ENCODE measurements around the gene GAREM1.

GAREM1 gene

DNA sequence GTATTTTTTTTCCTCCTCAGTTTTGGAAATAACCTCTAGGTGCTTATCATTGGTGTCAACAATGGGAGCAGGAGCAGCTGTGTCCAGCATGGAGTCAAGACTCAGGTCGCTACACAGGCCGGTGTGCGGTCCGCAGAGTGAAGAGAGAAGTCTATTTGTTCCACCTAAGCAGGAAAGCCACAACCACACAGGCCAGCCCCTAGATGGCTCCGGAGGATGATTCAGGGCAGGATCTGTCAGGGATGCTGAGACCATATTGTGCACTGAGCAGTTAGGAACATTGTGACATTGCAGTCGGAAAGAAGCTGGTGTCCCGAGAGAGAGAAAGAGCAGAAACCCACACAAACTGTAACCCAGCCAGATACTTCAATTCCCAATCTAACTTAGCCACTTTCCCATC lies 136.9 kb downstream of the GAREM1 start:
- H3K4me3 ChIP-seq (ENCODE audit: low read length), result no peak overlapping the region
- WGBS (ENCODE audit: insufficient coverage, insufficient read length), result no CpG with 5 or more reads among the region's 7 CpGs
- H3K9me3 ChIP-seq (ENCODE audit: control insufficient read depth, insufficient read depth, low read length), result no peaks in the 10 kb centered on the region
- no peak overlapping the region for H3K27ac ChIP-seq (ENCODE audit: low read length)
- no peaks in the 10 kb centered on the region for H3K27me3 ChIP-seq (ENCODE audit: control insufficient read depth, insufficient read depth, low read length)
- no peaks in the 10 kb centered on the region for H3K36me3 ChIP-seq (ENCODE audit: control insufficient read depth, insufficient read depth, low read length)
- no peaks in the 10 kb centered on the region for H3K4me1 ChIP-seq (ENCODE audit: control insufficient read depth, insufficient read depth, low read length)
- no peak for DNase-seq (ENCODE audit: low read depth, low spot score)

DNA sequence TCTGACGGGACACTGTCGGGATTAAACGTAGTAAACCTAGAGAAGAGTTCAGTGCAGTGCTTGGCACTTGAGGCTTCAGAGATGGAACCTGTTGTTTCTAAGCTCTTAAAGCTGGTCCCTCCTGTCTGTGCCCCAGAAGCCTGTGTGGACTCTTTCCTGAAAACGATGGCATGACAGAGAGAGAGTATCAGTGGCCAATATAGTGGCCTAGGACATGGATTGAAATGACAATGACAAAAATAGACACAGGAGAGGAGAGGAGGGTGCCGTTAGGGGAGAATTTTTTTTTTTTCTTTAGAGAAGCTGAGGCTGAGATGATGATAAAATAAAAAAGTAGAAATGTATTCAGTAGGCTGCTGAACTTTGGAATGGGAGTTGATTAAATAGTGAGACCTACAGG lies 138.0 kb downstream of the GAREM1 start:
- H3K4me1 ChIP-seq (ENCODE audit: control insufficient read depth, insufficient read depth, low read length), result no peaks in the 10 kb centered on the region
- no CpG with 5 or more reads among the region's 5 CpGs for WGBS (ENCODE audit: insufficient coverage, insufficient read length)
- DNase-seq (ENCODE audit: low read depth, low spot score), result no peak
- no peak overlapping the region for H3K27ac ChIP-seq (ENCODE audit: low read length)
- H3K36me3 ChIP-seq (ENCODE audit: control insufficient read depth, insufficient read depth, low read length), result no peaks in the 10 kb centered on the region
- no peaks in the 10 kb centered on the region for H3K9me3 ChIP-seq (ENCODE audit: control insufficient read depth, insufficient read depth, low read length)
- no peak overlapping the region for H3K4me3 ChIP-seq (ENCODE audit: low read length)
- H3K27me3 ChIP-seq (ENCODE audit: control insufficient read depth, insufficient read depth, low read length), result no peaks in the 10 kb centered on the region

DNA sequence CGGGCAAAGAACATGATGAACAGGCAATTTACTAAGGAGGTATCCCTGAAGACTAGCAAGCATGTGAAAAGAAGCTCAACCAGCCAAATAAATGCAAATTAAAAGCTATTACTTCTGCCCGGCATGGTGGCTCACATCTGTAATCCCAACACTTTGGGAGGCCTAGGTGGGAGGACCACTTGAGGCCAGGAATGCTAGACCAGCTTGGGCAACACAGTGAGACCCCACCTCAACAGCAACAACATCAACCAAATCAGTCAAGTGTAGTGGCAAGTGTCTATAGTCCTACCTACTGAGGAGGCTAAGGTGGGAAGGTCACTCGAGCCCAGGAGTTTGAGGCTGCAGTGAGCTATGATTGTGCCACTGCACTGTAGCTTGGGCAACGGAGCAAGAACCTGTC lies 141.7 kb downstream of the GAREM1 start:
- no CpG with 5 or more reads among the region's 4 CpGs for WGBS (ENCODE audit: insufficient coverage, insufficient read length)
- Histone ChIP-seq H3K27ac (ENCODE audit: low read length) (no peak overlapping the region), H3K4me1 (ENCODE audit: control insufficient read depth, insufficient read depth, low read length) (0 out of 2 replicates have a peak, but pooled peaks cover 2% of the 10 kb centered on the region), H3K27me3 (ENCODE audit: control insufficient read depth, insufficient read depth, low read length) (no peaks in the 10 kb centered on the region), H3K4me3 (ENCODE audit: low read length) (no peak overlapping the region), H3K9me3 (ENCODE audit: control insufficient read depth, insufficient read depth, low read length) (no peaks in the 10 kb centered on the region), H3K36me3 (ENCODE audit: control insufficient read depth, insufficient read depth, low read length) (no peaks in the 10 kb centered on the region)
- no peak for DNase-seq (ENCODE audit: low read depth, low spot score)

DNA sequence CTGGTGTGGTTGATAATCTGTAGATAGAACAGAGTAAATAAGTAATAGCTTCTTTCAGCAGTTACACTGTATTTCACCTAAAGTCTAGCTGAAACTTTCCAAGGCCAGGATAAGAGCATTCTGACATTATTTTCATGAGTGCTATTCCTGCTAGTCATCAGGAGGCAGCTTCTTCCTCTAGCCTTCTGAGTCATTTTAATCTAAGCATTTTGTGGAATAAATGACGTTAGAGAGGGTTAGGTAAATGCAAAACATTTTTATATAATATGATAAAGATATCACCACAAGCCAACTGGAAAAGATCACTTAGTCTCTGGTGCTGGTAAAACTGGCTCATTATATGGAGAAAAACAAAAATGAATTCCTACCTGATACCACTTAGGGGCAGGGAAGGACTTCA lies 142.3 kb downstream of the GAREM1 start:
- Histone ChIP-seq H3K27ac (ENCODE audit: low read length) (no peak overlapping the region), H3K9me3 (ENCODE audit: control insufficient read depth, insufficient read depth, low read length) (no peaks in the 10 kb centered on the region), H3K36me3 (ENCODE audit: control insufficient read depth, insufficient read depth, low read length) (no peaks in the 10 kb centered on the region), H3K4me1 (ENCODE audit: control insufficient read depth, insufficient read depth, low read length) (0 out of 2 replicates have a peak, but pooled peaks cover 2% of the 10 kb centered on the region), H3K4me3 (ENCODE audit: low read length) (no peak overlapping the region), H3K27me3 (ENCODE audit: control insufficient read depth, insufficient read depth, low read length) (no peaks in the 10 kb centered on the region)
- no CpG with 5 or more reads among the region's 1 CpG for WGBS (ENCODE audit: insufficient coverage, insufficient read length)
- DNase-seq (ENCODE audit: low read depth, low spot score), result no peak

DNA sequence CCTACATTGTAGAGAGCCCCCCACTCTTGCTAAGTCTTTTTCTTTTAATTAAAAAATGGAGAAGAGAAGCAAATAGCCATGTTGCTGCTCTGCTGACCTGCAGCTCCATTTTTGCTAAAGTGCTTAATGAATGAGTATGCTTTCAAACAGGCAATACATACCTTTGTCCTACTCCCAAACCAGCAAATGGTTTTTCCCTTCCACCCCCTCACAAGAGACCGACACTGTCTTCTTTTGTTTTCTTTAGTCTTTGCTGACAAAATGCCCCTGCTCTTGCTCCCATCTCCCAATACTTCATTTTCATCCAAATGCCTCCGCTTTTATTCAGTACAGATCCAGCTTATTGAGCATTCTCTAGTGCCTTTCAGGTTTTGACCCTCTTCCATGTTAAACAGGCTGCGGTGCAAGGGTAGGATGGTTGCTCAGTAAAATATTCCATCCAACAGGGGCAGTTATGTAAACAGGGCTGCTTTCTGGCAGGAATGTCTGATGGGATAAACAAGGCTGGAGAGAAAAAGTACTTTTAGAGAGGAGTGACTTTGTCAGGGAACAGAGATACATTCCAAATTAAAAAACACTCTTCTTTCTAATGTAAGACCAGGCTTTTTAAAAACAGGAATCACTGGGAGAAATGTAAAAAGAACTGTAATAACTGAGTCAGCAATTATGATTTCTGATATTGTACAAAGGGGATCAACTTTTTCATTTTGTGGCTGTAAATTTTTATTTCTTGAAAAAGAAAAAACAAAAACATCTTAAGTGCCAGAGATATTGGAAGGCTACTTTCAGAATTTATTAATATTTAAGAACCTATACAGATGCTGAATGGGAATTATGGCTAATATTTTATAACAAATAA lies 144.0 kb downstream of the GAREM1 start:
- WGBS (ENCODE audit: insufficient coverage, insufficient read length), result no CpG with 5 or more reads among the region's 3 CpGs
- Histone ChIP-seq H3K9me3 (ENCODE audit: control insufficient read depth, insufficient read depth, low read length) (no peaks in the 10 kb centered on the region), H3K4me3 (ENCODE audit: low read length) (no peak overlapping the region), H3K4me1 (ENCODE audit: control insufficient read depth, insufficient read depth, low read length) (0 out of 2 replicates have a peak, but pooled peaks cover 2% of the 10 kb centered on the region), H3K36me3 (ENCODE audit: control insufficient read depth, insufficient read depth, low read length) (no peaks in the 10 kb centered on the region), H3K27me3 (ENCODE audit: control insufficient read depth, insufficient read depth, low read length) (no peaks in the 10 kb centered on the region), H3K27ac (ENCODE audit: low read length) (no peak overlapping the region)
- no peak for DNase-seq (ENCODE audit: low read depth, low spot score)

DNA sequence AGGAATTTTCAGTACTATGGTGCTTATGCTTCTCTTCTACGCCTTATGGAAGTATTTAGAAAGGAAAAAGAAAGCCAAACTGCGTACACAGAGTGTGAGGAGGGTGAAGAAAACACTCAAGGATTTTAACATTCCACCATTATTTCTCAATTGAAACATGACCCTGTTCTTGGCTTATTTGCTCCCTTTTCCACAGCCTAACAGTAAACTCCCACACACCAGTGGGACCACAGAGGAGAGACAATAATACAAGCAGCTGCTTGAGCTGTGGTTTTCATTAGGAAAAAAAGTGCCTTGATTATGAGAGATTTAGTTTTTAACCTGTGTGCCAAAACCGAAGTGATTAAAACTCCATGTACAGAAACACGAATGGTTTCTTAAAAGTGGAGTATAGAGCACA lies 146.5 kb downstream of the GAREM1 start:
- Histone ChIP-seq H3K27ac (ENCODE audit: low read length) (no peak overlapping the region), H3K27me3 (ENCODE audit: control insufficient read depth, insufficient read depth, low read length) (no peaks in the 10 kb centered on the region), H3K36me3 (ENCODE audit: control insufficient read depth, insufficient read depth, low read length) (no peaks in the 10 kb centered on the region), H3K9me3 (ENCODE audit: control insufficient read depth, insufficient read depth, low read length) (no peaks in the 10 kb centered on the region), H3K4me3 (ENCODE audit: low read length) (no peak overlapping the region), H3K4me1 (ENCODE audit: control insufficient read depth, insufficient read depth, low read length) (0 out of 2 replicates have a peak, but pooled peaks cover 2% of the 10 kb centered on the region)
- no CpG with 5 or more reads among the region's 4 CpGs for WGBS (ENCODE audit: insufficient coverage, insufficient read length)
- DNase-seq (ENCODE audit: low read depth, low spot score), result no peak

DNA sequence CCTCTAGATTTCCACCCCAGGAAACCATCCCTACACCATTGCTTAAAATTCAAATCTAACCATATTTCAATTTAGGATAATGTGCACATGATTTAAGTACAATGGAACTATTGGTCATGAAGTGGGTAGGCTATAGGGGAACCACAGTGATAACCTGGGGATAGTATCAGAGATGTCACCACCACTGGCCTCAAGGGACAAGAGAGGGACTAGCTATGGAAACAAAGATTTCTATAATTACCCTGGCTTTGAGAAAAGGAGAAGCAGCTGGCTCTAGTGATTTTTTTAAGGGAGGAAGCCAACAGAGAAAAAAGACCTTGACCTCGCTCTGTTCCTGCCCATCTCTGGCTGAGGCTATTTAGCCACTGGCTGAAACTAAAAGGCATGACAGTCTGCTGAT lies 148.9 kb downstream of the GAREM1 start:
- no CpG with 5 or more reads among the region's 1 CpG for WGBS (ENCODE audit: insufficient coverage, insufficient read length)
- no peak for DNase-seq (ENCODE audit: low read depth, low spot score)

DNA sequence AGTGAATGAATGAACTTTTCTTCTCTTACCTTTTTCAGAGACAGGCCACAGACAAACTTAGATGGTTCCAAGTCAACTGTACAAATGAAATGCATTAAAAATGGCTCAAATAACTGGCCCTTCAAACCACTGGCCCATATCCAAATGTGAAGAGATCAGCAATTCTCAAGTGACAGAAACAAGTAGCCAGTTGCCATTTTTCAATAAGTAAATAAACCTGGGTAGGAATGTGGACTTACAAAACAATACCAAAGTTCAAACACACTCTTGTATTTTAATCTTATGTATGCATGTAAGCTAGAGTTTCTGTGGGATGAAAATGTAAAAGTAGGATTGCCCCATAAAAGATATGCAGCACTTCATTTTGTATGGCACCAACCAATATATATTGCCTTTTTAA lies 151.6 kb downstream of the GAREM1 start:
- Histone ChIP-seq H3K27ac (ENCODE audit: low read length) (no peak overlapping the region), H3K9me3 (ENCODE audit: control insufficient read depth, insufficient read depth, low read length) (no peaks in the 10 kb centered on the region), H3K4me3 (ENCODE audit: low read length) (no peak overlapping the region), H3K4me1 (ENCODE audit: control insufficient read depth, insufficient read depth, low read length) (no peaks in the 10 kb centered on the region), H3K36me3 (ENCODE audit: control insufficient read depth, insufficient read depth, low read length) (no peaks in the 10 kb centered on the region), H3K27me3 (ENCODE audit: control insufficient read depth, insufficient read depth, low read length) (no peaks in the 10 kb centered on the region)
- no peak for DNase-seq (ENCODE audit: low read depth, low spot score)

More for the DNA sequence above, 148.9 kb downstream of the GAREM1 start:
- H3K27me3 ChIP-seq (ENCODE audit: control insufficient read depth, insufficient read depth, low read length), result no peaks in the 10 kb centered on the region
- H3K27ac ChIP-seq (ENCODE audit: low read length), result no peak overlapping the region
- H3K4me3 ChIP-seq (ENCODE audit: low read length), result no peak overlapping the region
- 0 out of 2 replicates have a peak, but pooled peaks cover 2% of the 10 kb centered on the region for H3K4me1 ChIP-seq (ENCODE audit: control insufficient read depth, insufficient read depth, low read length)
- H3K9me3 ChIP-seq (ENCODE audit: control insufficient read depth, insufficient read depth, low read length), result no peaks in the 10 kb centered on the region
- H3K36me3 ChIP-seq (ENCODE audit: control insufficient read depth, insufficient read depth, low read length), result no peaks in the 10 kb centered on the region

DNA sequence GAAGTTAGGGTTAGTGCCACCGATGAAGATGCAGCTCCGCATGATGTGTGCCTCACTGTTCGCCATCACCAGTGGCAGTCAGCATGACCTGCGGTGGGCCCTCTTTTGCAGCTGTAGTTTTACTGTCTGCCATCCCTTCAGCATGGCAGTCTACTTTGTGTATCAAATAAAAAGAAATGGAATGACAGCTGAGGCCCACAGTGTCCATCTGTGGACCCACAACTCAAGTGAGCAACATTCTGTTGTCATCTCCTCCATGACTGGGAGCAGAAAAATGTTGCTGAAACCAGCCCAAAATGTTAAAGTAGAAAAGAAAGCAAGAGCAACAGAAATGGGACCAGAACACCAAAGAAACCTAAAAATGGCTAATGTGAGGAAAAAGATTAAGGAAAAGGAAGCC lies 152.1 kb downstream of the GAREM1 start:
- Histone ChIP-seq H3K4me1 (ENCODE audit: control insufficient read depth, insufficient read depth, low read length) (no peaks in the 10 kb centered on the region), H3K27ac (ENCODE audit: low read length) (no peak overlapping the region), H3K9me3 (ENCODE audit: control insufficient read depth, insufficient read depth, low read length) (no peaks in the 10 kb centered on the region), H3K4me3 (ENCODE audit: low read length) (no peak overlapping the region), H3K36me3 (ENCODE audit: control insufficient read depth, insufficient read depth, low read length) (no peaks in the 10 kb centered on the region), H3K27me3 (ENCODE audit: control insufficient read depth, insufficient read depth, low read length) (no peaks in the 10 kb centered on the region)
- DNase-seq (ENCODE audit: low read depth, low spot score), result no peak
- WGBS (ENCODE audit: insufficient coverage, insufficient read length), result no CpG with 5 or more reads among the region's 4 CpGs

DNA sequence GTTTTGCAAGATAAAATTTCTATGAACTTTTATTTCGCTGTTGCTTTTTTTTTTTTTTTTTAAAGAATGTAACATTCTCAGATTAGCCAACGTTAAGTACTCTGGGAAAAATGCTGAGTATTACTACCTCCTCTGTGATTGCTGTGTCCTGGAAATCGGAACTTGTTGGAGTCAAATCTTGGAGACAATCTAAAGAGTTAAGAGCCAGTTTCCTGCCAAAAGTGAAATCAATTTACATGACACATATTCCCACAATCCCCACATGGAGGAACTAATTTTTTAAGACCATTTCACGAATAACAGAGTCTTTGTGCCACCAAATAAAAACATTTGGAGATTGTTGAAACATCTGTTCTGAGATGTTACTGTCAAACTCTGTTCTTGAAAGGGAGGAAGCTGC lies 153.0 kb downstream of the GAREM1 start:
- no peak overlapping the region for H3K4me3 ChIP-seq (ENCODE audit: low read length)
- no peaks in the 10 kb centered on the region for H3K27me3 ChIP-seq (ENCODE audit: control insufficient read depth, insufficient read depth, low read length)
- H3K36me3 ChIP-seq (ENCODE audit: control insufficient read depth, insufficient read depth, low read length), result no peaks in the 10 kb centered on the region
- H3K4me1 ChIP-seq (ENCODE audit: control insufficient read depth, insufficient read depth, low read length), result no peaks in the 10 kb centered on the region
- WGBS (ENCODE audit: insufficient coverage, insufficient read length), result no CpG with 5 or more reads among the region's 4 CpGs
- DNase-seq (ENCODE audit: low read depth, low spot score), result no peak
- no peak overlapping the region for H3K27ac ChIP-seq (ENCODE audit: low read length)
- H3K9me3 ChIP-seq (ENCODE audit: control insufficient read depth, insufficient read depth, low read length), result no peaks in the 10 kb centered on the region

DNA sequence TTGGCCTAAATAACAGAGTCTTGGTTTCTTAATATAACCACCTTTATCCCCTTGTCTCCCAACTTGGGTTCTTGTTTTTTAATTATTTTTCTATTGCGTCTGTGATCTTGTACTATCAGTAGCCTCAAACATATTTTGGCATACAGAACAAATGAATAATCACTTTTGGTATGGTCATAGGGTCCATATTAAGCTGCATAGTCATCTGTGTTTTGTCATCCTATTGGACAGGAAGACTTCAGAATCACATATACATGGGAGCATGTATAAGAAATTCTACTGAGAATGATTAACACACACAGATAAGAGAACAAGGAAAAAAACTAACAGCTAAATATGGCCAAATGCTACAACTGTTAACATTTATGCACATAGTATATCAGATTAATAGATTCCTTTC lies 154.8 kb downstream of the GAREM1 start:
- no peaks in the 10 kb centered on the region for H3K27me3 ChIP-seq (ENCODE audit: control insufficient read depth, insufficient read depth, low read length)
- DNase-seq (ENCODE audit: low read depth, low spot score), result no peak

More for the DNA sequence above, 154.8 kb downstream of the GAREM1 start:
- H3K4me3 ChIP-seq (ENCODE audit: low read length), result no peak overlapping the region
- no peaks in the 10 kb centered on the region for H3K36me3 ChIP-seq (ENCODE audit: control insufficient read depth, insufficient read depth, low read length)
- H3K27ac ChIP-seq (ENCODE audit: low read length), result no peak overlapping the region
- H3K4me1 ChIP-seq (ENCODE audit: control insufficient read depth, insufficient read depth, low read length), result no peaks in the 10 kb centered on the region
- H3K9me3 ChIP-seq (ENCODE audit: control insufficient read depth, insufficient read depth, low read length), result no peaks in the 10 kb centered on the region
- WGBS (ENCODE audit: insufficient coverage, insufficient read length), result no CpG with 5 or more reads among the region's 1 CpG

Measured in iPS DF 6.9 (cell line).